Ovary (tissue), 9 donors: ENCODE measurements around the gene FOXN1. TPM values are rescaled to one million over a fixed set of nuclear protein-coding genes. Genes with fewer than 3 reads are reported as not detected.
A peak's percentile ranks its signal among the peaks of the same experiment; 100 is the strongest.

Source experiments
- DNase-seq, 5 donors: peaks; one replicate each; pipeline ENCODE4 v3.0.0-alpha.2; 2019 to 2020
- H3K27ac ChIP-seq, 2 donors: fragments of 200-600 bp; one replicate each; pipeline versions ENCODE4 v1.5.1 to v1.8.0; 2019 to 2022
- H3K27me3 ChIP-seq: fragments of 200-600 bp; one replicate; pipeline ENCODE4 v1.8.0; 2022
- H3K36me3 ChIP-seq: fragments of 200-600 bp; sonication (generic); one replicate; pipeline ENCODE4 v1.5.1; 2019
- H3K4me1 ChIP-seq: one replicate; pipeline ENCODE4 v1.8.1; 2013; ENCODE audit warnings: mild to moderate bottlenecking, moderate library complexity; ENCODE audit not compliant: insufficient read depth
- H3K4me3 ChIP-seq: fragments of 200-600 bp; sonication (generic); one replicate; pipeline ENCODE4 v1.5.1; 2017
- H3K9me3 ChIP-seq, 2 donors: fragments of 200-600 bp in 1 of 2; sonication (generic) in 1 of 2; one replicate each; pipeline versions ENCODE4 v1.5.1 to v1.8.1; 2013 to 2019; ENCODE audit warnings: mild to moderate bottlenecking in 1 of 2, moderate library complexity in 1 of 2
- EP300 ChIP-seq: sonication (generic); formaldehyde crosslinking; IDR thresholded peaks from one replicate; pipeline ENCODE4 v1.6.1; 2017; ENCODE audit warnings: antibody characterized with exemption
- POLR2A ChIP-seq: fragments of 450-650 bp; IDR thresholded peaks from one replicate; pipeline ENCODE4 v1.6.1; 2017; ENCODE audit warnings: antibody characterized with exemption, mild to moderate bottlenecking, moderate library complexity
- WGBS, 3 donors: extraction: QIAGEN DNeasy Blood & Tissue Kit in 1 of 3; methylation state at CpG; one replicate each; pipeline versions ENCODE4 v1.1.5 to v1.1.7; 2013 to 2017; 5-methylcytosine and 5-hydroxymethylcytosine counted together
- intact Hi-C, 4 donors: fragments of 100-400 bp; cut with DNase I; formaldehyde crosslinking; loops; one replicate each; pipeline versions ENCODE4 v1.11.0 to v1.15.1; 2022 to 2023
- polyA plus RNA-seq, 2 donors: library from polyadenylated mRNA; stranded (reverse); fragments of 200-250 nt in 1 of 2; fragments of 350-450 nt in 1 of 2; fragmentation: Illumina TruSeq in 1 of 2; extraction: RNeasy Lipid Tissue Mini Kit (QIAGEN cat#74804) in 1 of 2; gene quantifications; one replicate each; pipeline ENCODE4 v1.2.3, GENCODE V29; 2013 to 2014
- total RNA-seq, 7 donors: library from RNA; depleted of rRNA in 2 of 7; stranded (reverse); fragments of >200 nt in 2 of 7; fragmentation: NEBNext Ultra II Directional in 3 of 7; extraction: Animal tissue kit (Norgen Biotek cat#: 25700) in 3 of 7; gene quantifications; one replicate each; pipeline versions ENCODE4 v1.1.0 to v1.2.4, GENCODE V29; 2016 to 2023
- TF ChIP-seq, protein P1 (sequence below), 3 donors: fragments of 450-650 bp in 2 of 3; fragments of 200-600 bp in 1 of 3; IDR thresholded peaks; one replicate each; pipeline versions ENCODE4 v1.5.1 to v1.8.0; 2016 to 2022; ENCODE audit warnings: antibody characterized with exemption in 3 of 3, mild to moderate bottlenecking in 1 of 3
- donor health status: DM: no; HTN: no; CAD: no; lungs with moderate emphysema.
- donor health status: DM: no; HTN: no; CAD: no.
- donor health status: Bipolar disorder and iron deficiency.
- donor health status: DM: yes; HTN: yes; CAD: no.
- donor health status: DM: no; HTN: no; CAD: no.
- donor health status: DM: yes; HTN: yes; CAD: no.

Gene FOXN1
- total and polyA plus RNA-seq, 9 donors, result not detected

DNA sequence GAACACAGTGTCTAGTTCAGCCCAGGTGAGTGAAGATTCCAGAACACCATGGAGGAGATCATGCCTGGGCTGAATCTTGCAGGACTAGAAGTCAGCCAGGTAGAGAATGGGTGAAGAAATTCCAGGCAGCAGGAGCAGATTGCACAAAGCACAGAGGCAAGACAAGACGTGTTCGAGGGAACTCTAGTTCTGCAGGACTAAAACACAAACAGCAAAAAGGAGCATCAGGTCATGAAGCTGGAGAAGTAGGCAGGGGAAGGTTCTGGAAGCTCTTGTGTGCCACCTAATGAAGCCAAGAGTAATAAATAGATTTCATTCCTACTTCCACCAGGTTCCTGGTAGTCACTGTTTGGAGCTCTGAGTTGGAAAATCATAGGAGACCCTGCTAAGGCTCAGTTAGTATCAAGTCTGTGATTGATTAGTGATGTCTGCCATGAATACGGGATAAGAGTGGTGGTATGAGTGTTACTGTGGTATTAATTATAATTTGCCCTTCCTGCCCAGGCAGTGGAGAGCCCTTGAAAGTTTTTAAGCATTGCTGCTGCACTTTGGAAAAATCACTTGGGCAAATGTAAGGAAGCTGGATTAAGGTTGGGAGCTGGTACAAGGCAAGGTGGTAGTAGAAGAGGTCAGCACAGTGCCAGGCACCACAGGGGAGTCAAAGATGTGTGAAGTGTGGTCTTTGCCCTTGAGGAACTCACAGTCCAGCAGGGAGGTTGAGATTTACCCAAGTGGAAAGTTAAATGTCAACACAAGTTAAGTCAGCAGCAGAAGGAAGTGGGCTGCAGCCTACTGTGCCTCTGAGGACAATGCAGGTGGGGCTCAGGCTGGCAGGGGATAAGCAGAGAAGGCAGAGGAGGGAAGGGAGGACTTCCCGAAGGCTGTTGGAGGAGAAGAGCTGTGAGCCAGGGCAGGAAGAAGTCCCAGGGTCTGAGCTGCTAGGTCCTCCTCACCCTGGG is 13.5 kb upstream of the FOXN1 start:
- DNase-seq, result no peak
- WGBS, 3 donors, result 42 to 53% (median 44%) methylated on average over 4 of the region's 4 CpGs
- intact Hi-C loops, result loop anchor here in 1 of 4 donors (5.0 kb wide), 1 partner anchor 125 kb away; no protein-coding TSS in a partner anchor
- Histone ChIP-seq H3K36me3 (no peaks in the 10 kb centered on the region), H3K27me3 (no peaks in the 10 kb centered on the region), H3K27ac (no peak overlapping the region), H3K4me1 (no peaks in the 10 kb centered on the region), H3K9me3 (no peaks in the 10 kb centered on the region), H3K4me3 (no peak overlapping the region)
- TF ChIP-seq, protein P1, sequence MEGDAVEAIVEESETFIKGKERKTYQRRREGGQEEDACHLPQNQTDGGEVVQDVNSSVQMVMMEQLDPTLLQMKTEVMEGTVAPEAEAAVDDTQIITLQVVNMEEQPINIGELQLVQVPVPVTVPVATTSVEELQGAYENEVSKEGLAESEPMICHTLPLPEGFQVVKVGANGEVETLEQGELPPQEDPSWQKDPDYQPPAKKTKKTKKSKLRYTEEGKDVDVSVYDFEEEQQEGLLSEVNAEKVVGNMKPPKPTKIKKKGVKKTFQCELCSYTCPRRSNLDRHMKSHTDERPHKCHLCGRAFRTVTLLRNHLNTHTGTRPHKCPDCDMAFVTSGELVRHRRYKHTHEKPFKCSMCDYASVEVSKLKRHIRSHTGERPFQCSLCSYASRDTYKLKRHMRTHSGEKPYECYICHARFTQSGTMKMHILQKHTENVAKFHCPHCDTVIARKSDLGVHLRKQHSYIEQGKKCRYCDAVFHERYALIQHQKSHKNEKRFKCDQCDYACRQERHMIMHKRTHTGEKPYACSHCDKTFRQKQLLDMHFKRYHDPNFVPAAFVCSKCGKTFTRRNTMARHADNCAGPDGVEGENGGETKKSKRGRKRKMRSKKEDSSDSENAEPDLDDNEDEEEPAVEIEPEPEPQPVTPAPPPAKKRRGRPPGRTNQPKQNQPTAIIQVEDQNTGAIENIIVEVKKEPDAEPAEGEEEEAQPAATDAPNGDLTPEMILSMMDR (IDR thresholded peaks at IDR 0.05), result no peak
- TF ChIP-seq POLR2A (no peak), EP300 (no peak)

DNA sequence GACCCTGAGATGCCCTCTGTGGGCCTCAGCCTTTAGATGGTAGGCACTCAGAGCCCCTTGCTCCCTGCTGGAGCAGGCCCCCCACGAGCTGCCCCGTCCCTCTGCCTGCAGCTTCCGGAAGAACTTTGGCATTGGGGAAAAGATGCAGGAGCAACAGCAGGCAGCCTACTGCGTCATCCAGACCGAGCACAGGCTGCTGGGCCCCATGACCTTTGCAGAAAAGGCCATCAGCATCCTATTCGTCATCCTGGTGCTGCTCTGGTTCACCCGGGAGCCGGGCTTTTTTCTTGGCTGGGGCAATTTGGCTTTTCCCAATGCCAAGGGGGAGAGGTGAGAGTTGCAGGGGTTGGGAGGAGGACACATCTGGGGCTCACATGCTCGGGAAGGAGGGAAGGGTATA is 12.7 kb upstream of the FOXN1 start:
- Histone ChIP-seq H3K27me3 (no peaks in the 10 kb centered on the region), H3K36me3 (no peaks in the 10 kb centered on the region), H3K9me3 (no peaks in the 10 kb centered on the region), H3K4me3 (no peak overlapping the region), H3K4me1 (no peaks in the 10 kb centered on the region), H3K27ac (no peak overlapping the region)
- TF ChIP-seq EP300 (no peak), POLR2A (no peak)
- 20 to 29% (median 26%) methylated on average over 9 of the region's 9 CpGs for WGBS, 3 donors
- intact Hi-C loops, result loop anchor here in 1 of 4 donors (5.0 kb wide), 1 partner anchor 124 kb away; no protein-coding TSS in a partner anchor
- no peak for DNase-seq

DNA sequence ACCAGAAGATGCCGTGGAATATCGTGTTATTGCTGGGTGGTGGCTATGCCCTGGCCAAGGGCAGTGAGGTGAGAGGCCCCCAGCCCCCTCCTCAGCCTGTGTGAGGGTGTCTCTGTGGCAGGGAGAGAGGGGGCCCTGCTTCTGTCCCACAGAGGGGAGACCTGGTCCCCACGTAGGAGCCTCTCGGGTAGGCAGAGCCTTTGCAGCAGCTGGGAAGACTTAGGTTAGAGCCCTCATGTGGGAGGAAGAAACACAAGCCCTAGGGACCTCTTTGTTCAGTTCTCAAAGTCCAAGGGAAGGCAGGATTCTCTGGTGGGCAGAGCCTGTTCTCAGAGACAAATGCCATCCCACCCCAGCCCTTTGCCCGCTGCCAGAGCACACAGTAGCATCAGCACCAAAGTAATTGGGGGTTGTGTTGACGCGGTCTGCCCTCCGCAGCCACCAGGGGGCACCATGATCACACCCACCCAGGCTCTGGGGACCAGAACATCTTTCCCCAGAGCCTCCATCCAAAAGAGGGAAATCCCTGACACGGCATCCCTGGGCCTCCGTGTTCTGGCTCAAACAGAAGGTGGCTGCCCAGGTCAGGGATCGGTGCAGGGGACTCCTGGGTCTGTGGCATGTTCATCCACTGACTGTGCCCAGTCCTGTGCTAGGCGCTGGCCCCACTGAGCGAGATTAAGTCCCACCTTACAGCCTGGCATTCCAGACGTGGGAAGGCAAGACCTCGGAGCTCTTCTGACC is 11.5 kb upstream of the FOXN1 start:
- no peak overlapping the region for H3K4me3 ChIP-seq
- WGBS, 3 donors, result 22 to 26% (median 24%) methylated on average over 15 of the region's 15 CpGs
- no peaks in the 10 kb centered on the region for H3K27me3 ChIP-seq
- H3K27ac ChIP-seq, result no peak overlapping the region
- TF ChIP-seq, protein P1 (IDR thresholded peaks at IDR 0.05), result peak; percentile 45 to 52 (median 47)
- no peak for TF ChIP-seq EP300
- H3K36me3 ChIP-seq, result no peaks in the 10 kb centered on the region
- intact Hi-C loops, result loop anchor here in 3 of 4 donors (5.0 kb wide), 2 partner anchors 118 to 123 kb away; partner anchors contain the start of gene RSKR (in 2 of the 3)
- no peaks in the 10 kb centered on the region for H3K4me1 ChIP-seq
- DNase-seq, result peak; percentile 49 to 83 (median 71)
- no peaks in the 10 kb centered on the region for H3K9me3 ChIP-seq

DNA sequence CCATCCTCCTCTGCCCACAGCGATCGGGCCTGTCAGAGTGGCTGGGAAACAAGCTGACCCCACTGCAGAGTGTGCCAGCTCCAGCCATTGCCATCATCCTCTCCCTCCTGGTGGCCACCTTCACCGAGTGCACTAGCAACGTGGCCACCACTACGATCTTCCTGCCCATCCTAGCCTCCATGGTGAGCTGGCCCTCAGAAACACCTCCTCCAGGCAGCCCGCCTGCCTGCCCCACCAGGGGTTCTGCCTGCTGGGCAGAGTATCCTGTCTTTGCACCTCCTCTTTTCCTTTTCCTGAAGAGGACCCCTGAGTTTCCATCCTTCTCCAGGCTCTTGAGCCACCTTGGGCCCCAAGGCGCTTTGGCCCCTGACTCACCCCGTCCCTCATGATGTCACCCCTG is 10.5 kb upstream of the FOXN1 start:
- DNase-seq, result no peak
- Histone ChIP-seq H3K9me3 (no peaks in the 10 kb centered on the region), H3K4me1 (no peaks in the 10 kb centered on the region), H3K27ac (no peak overlapping the region), H3K27me3 (no peaks in the 10 kb centered on the region), H3K4me3 (no peak overlapping the region), H3K36me3 (no peaks in the 10 kb centered on the region)
- intact Hi-C loops, result loop anchor here in 2 of 4 donors (5.0 kb wide), 1 partner anchor 117 kb away; the partner anchor contains the start of gene RSKR (in 2 of the 2)
- WGBS, 3 donors, result 79 to 91% (median 88%) methylated on average over 8 of the region's 8 CpGs
- TF ChIP-seq, protein P1 (IDR thresholded peaks at IDR 0.05), result no peak
- TF ChIP-seq EP300 (no peak), POLR2A (no peak)
